Skin epidermis (tissue), 12 donors: ENCODE data around the gene TMPRSS11B.
"Not testable (repeated sequence)": the region's sequence is repeated elsewhere in the genome, so short reads cannot be mapped to it uniquely, and the experiment has no call there.

Experiments used
- H3K27ac ChIP-seq, 21 experiments: fragments of 200-600 bp; sonication (generic) in 11 of 21; one replicate each; pipeline ENCODE4 v1.5.0; 2020; ENCODE audit warnings: mild to moderate bottlenecking in 3 of 21, inconsistent platforms in 2 of 21, moderate library complexity in 2 of 21
- H3K4me3 ChIP-seq, 7 experiments: fragments of 200-600 bp; sonication (generic) in 2 of 7; one replicate each; pipeline ENCODE4 v1.5.0; 2020; ENCODE audit warnings: inconsistent platforms in 2 of 7, mild to moderate bottlenecking in 2 of 7, moderate library complexity in 1 of 7

TMPRSS11B gene

GRCh38 chr4:68245594-68245993 is at the start of gene TMPRSS11B:
Gene TMPRSS11B (minus strand): TSS chr4:68245694. CDS start chr4:68245558, 136 bp downstream.
- Histone ChIP-seq H3K4me3 (no peak within 1 kb of the TSS), H3K27ac (no peak within 1 kb of the TSS)

DNA sequence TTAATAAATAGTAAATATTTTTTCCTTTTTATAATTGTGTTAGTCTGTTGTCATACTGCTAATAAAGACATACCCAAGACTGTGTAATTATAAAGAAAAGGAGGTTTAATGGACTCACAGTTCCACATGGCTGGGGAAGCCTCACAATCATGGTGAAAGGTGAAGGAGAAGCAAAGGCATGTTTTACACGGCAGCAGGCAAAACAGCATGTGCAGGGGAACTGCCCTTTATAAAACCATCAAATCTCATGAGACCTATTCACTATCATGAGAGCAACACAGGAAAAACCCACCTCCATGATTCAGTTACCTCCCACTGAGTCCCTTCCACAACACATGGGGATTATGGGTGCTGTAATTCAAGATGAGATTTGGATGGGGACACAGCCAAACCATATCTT is 45.8 kb upstream of the TMPRSS11B start:
- no peak overlapping the region for H3K27ac ChIP-seq
- no peak overlapping the region for H3K4me3 ChIP-seq

GRCh38 chr4:68288393-68288740 is 42.9 kb upstream of the TMPRSS11B start:
- Histone ChIP-seq H3K4me3 (no peak overlapping the region), H3K27ac (no peak overlapping the region)

GRCh38 chr4:68287704-68288392 is 42.4 kb upstream of the TMPRSS11B start:
- no peak overlapping the region for H3K27ac ChIP-seq
- H3K4me3 ChIP-seq: no peak overlapping the region

- Histone ChIP-seq H3K27ac (no peak overlapping the region), H3K4me3 (no peak overlapping the region)
These were observed 38.2 kb upstream of the TMPRSS11B start for GRCh38 chr4:68283714-68284113.

- H3K4me3 ChIP-seq: no peak overlapping the region
- H3K27ac ChIP-seq: no peak overlapping the region
These were observed 37.6 kb upstream of the TMPRSS11B start for GRCh38 chr4:68283095-68283494.

DNA sequence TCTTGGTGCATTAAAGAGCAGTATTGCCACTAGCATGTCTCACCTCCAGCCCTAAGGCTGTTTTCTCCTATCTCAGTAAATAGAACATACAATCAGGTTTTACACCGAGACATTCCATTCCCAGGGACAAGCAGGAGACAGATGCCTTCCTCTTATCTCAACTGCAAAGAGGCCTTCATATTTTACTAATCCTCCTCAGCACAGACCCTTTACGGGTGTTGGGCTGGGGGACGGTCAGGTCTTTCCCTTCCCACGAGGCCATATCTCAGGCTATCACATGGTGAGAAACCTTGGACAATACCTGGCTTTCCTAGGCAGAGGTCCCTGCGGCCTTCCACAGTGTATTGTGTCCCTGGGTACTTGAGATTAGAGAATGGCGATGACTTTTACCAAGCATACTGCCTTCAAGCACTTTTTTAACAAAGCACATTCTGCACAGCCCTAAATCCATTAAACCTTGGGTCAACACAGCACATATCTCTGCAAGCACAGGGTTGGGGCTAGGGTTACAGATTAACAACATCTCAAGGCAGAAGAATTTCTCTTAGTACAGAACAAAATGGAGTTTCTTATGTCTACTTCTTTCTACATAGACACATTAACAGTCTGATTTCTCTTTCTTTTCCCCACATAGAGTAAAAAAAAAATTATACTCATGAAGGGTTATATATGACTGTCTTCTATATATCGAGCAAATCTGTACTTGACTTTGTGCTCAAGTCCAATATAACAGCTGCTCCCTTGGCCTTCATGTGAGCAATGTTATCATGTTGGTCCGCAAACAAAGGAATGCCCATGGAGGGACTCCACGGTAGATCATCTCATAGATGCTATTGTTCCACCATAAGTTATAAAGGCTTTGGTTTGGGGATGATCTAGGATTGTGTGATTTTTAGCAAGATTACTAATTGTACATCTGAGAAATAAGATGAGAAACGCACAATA is 36.6 kb upstream of the TMPRSS11B start:
- H3K27ac ChIP-seq, H3K4me3 ChIP-seq: not testable (repeated sequence)

- Histone ChIP-seq H3K27ac (no peak overlapping the region), H3K4me3 (no peak overlapping the region)
These were observed 32.5 kb upstream of the TMPRSS11B start for GRCh38 chr4:68278029-68278428.

DNA sequence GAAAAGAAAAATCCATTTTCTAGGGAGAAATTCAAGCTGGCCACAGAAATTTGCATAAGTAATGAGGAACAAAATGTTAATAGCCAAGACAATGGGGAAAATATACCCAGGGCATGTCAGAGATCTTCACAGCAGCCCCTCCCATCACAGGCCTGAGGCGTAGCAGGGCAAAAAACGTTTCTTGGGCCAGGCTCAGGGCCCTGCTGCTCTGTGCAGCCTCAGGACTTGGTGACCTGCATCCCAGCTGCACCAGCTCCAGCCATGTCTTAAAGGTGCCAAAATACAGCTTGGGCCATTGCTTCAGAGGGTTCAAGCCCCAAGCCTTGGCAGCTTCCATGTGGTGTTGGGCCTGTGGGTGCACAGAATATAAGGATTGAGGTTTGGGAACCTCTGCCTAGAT is 32.1 kb upstream of the TMPRSS11B start:
- H3K4me3 ChIP-seq: no peak overlapping the region
- no peak overlapping the region for H3K27ac ChIP-seq

DNA sequence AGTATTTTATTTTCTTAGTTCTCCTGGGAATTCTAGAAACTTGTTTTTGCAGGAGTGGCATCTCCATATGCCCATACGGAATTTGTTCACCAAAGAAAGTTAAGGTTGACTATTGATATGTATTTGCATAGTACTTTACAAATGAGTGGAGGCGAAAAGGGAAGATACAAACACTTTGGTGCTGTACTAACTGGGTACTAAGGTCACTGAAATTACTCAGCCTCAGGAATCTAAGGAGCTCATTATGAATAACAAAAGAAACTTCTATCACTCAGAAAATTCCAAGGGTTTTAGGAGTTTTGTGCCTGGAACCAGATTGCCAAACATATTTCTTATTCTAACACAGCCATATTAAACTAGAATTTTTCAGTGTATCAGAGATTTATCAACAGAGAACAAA is 27.4 kb upstream of the TMPRSS11B start:
- Histone ChIP-seq H3K4me3 (no peak overlapping the region), H3K27ac (no peak overlapping the region)

GRCh38 chr4:68272380-68272779 is 26.9 kb upstream of the TMPRSS11B start:
- H3K4me3 ChIP-seq: no peak overlapping the region

GRCh38 chr4:68271851-68272357 is 26.4 kb upstream of the TMPRSS11B start:
- Histone ChIP-seq H3K4me3 (no peak overlapping the region), H3K27ac (no peak overlapping the region)

More at GRCh38 chr4:68272380-68272779, 26.9 kb upstream of the TMPRSS11B start:
- H3K27ac ChIP-seq: no peak overlapping the region

DNA sequence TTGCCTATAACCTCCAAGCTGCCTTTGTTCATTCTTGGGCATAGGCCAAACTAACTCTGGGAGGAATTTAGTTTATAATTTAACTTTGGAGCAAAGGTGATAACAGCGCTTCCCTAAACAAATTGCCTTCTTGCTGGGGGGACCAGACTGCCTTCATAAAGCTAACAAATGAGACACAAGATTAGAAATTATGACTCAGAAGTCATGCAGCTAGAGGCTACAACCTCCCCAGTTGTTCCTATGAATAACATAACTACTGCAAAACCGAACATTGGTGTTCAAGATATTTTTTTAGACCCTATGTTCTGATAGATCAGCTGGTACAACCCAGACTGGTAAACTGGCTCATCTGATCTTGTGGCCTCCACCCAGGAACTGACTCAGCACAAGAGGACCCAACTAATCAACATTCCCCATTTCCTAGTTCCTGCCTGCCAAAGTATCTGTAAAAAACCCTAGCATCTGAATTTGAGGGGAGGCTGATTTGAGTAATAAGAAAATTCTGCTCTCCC is 22.0 kb upstream of the TMPRSS11B start:
- Histone ChIP-seq H3K4me3 (no peak overlapping the region), H3K27ac (no peak overlapping the region)

DNA sequence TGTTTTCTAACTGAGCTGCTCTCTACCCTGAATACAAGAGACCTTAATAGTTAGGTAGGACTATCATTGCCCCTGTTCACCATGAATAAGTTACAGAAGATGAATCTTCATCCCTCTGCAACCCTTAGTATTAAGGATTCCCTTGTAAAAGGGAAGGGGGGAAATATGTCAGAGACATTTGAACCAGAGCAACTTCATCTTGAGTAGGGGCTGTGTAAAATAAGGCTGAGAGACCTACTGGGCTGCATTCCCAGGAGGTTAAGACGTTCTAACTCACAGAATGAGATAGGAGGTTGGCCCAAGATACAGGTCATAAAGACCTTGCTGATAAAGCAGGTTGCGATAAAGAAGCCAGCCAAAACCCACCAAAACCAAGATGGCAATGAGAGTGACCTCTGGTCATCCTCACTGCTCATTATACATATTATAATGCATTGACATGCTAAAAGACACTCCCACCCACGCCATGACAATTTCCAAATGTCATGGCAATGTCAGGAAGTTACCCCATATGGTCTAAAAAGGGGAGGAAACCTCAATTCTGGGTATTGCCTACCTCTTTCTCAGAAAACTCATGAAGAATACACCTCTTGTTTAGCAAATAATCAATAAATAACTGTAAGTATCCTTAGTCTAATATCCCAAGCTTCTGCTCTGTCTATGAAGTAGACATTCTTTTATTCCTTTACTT is 19.5 kb upstream of the TMPRSS11B start:
- no peak overlapping the region for H3K4me3 ChIP-seq

GRCh38 chr4:68259191-68259590 is 13.7 kb upstream of the TMPRSS11B start:
- no peak overlapping the region for H3K4me3 ChIP-seq
- no peak overlapping the region for H3K27ac ChIP-seq

More for the DNA sequence above, 19.5 kb upstream of the TMPRSS11B start:
- H3K27ac ChIP-seq: no peak overlapping the region

DNA sequence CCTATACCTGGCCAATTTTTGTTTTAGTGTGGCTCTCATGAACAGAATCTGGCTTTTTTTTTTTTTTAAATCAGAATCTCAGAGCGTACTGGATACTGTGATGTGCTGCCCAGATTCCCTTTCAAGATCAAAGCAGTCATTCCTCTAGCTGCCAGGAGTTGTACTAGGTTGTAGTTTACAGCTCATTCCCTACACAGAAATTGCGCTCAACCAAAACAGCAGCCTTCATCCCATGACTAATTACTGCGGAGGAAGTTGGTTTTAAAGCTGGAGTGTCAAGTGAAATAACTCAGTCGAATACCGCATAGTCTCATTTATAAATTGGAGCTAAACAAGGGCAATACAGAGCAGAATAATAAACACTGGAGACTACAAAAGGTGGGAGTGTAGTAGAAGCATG is 12.2 kb upstream of the TMPRSS11B start:
- Histone ChIP-seq H3K27ac (no peak overlapping the region), H3K4me3 (no peak overlapping the region)

DNA sequence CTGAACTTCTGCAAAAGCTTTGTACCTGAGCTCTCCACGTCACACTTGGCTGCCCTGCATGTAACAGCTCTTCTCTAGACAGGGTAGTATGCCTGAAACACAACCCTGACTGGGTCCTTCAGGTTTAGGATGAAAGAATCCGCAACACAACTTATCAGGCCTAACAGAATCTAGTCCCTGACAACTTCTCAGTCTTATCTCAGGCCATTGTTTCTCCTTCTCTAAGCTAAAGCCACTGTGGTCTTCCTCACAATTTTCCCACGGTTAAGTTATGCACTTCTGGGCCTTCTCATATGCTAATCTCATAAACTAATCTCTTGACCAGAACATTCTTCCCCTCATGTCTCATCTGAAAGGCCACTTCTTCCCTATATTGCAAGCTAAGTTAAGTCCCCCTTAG is 10.8 kb upstream of the TMPRSS11B start:
- Histone ChIP-seq H3K4me3 (no peak overlapping the region), H3K27ac (no peak overlapping the region)

DNA sequence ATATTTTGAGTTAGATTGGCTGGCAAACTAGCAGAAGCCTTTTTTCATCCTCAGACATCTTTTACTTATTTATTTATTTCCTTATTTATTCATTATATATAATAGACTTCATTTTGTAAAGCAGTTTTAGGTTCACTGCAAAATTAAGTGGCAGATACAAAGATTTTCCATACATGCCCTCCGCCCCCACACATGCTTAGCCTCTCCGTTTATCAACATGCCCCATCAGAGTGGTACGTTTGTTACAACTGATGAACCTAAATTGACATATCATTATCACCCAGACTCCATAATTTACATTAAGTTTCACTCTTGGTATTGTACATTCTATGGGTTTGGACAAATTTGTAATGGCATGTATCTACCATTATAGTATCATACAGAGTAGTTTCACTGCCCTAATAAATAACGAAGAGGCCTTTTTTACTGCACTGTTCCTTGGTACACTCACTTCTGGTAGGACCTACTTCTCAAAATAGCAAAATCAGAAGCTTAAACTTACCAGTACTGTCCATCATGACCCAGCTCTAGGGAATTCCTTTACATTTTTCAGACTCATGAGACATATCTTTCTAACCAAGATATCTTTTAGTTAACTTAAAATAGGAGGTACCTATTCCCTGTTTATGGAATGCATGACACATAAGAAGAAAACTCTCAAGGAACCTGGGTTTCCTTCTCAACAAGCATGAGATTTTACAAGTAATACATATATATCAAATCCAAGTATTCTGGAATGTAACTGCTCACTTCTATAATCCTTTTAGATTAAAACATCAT is 4.8 kb upstream of the TMPRSS11B start:
- no peak overlapping the region for H3K4me3 ChIP-seq
- no peak overlapping the region for H3K27ac ChIP-seq

- Histone ChIP-seq H3K27ac (no peak overlapping the region), H3K4me3 (no peak overlapping the region)
These were observed 3.9 kb upstream of the TMPRSS11B start for GRCh38 chr4:68249434-68249833.
